ENCODE results near the gene DAND5.

DNA sequence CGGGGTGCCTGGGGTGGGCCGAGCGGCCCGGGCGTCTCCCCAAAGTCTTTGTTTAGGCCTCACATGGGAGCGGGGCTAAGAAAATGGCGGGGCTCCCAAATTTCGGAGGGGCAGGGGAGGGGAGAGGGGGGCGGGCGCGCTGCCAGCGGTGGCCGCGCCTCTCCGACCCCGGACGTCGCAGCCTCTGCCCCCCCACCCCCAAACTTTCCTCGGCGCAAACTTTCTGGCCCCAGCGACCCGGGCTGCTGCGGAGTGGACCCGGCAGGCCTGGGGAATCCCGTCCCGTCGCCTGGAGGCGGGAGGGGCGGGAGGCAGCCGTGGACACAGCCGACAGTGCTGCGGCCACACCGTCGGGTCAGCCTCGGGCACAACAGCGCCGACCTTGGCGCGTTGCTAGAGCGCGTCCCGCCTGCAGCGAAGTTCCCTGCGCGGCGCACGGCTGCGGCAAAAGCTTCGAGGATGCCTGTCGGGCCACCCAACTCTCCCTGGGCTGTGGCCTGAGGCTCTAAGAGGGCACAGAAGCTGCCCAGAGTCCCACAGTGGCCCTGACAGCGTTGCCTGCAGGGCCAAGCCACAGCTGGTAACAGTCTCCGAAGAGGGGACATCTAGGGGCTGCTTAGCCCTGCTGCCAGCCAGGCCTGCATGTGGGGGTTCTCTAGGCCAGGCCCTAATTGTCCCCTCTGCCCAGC is 27.2 kb downstream of the DAND5 start:
- TF ChIP-seq POLR2A (IDR thresholded peaks at IDR 0.05; ENCODE audit: low read depth, low read length) = no peak
- no peak for TF ChIP-seq TAF1 (IDR thresholded peaks at IDR 0.05; ENCODE audit: borderline replicate concordance, low read depth, low read length)
- TF ChIP-seq POLR2AphosphoS5 (IDR thresholded peaks at IDR 0.05; ENCODE audit: low read depth, low read length) = no peak

Measured in GM12892 (cell line).